Mammary epithelial cell (primary cell): Measurements from ENCODE around the gene BNC2.

Experiments
- EZH2 ChIP-seq: IDR thresholded peaks from 2 replicates; pipeline ENCODE4 v1.6.1; 2012; ENCODE audit warnings: low read length, inconsistent platforms, borderline replicate concordance
- TF ChIP-seq, protein P1 (sequence below), 2 donors: IDR thresholded peaks in 1 of 2; conservative IDR thresholded peaks in 1 of 2; 2 replicates each; pipeline ENCODE4 v1.5.1; 2011 to 2012; ENCODE audit warnings: inconsistent platforms in 2 of 2, low read length in 2 of 2, mild to moderate bottlenecking in 2 of 2, control low read depth in 1 of 2, low read depth in 1 of 2; ENCODE audit not compliant: insufficient read depth in 1 of 2; ENCODE audit errors: extremely low read depth in 1 of 2

DNA sequence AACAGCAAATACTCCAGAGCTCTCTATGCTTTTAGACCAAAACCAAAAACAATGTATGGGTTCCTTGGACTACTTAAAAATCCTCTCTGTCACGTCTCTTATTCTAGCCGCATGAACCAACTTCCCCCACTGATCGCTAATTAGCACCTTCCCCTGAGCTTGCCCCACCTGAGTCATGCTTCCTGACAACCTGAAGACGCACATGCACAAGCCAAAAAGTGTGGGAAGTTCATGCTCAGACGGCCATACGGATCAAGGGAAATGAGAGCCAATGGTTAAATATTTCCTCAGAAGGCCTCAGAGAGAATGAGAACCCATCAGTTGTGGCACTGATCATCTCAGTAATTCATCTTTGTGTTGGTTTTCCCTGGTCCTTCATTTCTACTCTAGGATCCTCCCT, 199.7 kb downstream of the BNC2 start:
- TF ChIP-seq, protein P1, sequence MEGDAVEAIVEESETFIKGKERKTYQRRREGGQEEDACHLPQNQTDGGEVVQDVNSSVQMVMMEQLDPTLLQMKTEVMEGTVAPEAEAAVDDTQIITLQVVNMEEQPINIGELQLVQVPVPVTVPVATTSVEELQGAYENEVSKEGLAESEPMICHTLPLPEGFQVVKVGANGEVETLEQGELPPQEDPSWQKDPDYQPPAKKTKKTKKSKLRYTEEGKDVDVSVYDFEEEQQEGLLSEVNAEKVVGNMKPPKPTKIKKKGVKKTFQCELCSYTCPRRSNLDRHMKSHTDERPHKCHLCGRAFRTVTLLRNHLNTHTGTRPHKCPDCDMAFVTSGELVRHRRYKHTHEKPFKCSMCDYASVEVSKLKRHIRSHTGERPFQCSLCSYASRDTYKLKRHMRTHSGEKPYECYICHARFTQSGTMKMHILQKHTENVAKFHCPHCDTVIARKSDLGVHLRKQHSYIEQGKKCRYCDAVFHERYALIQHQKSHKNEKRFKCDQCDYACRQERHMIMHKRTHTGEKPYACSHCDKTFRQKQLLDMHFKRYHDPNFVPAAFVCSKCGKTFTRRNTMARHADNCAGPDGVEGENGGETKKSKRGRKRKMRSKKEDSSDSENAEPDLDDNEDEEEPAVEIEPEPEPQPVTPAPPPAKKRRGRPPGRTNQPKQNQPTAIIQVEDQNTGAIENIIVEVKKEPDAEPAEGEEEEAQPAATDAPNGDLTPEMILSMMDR (conservative IDR thresholded peaks at IDR 0.05 in 1 of 2, IDR thresholded peaks at IDR 0.05 in 1 of 2; ENCODE audit: extremely low read depth in 1 of 2, insufficient read depth in 1 of 2, low read depth in 1 of 2, low read length in 2 of 2) = no peak
- TF ChIP-seq EZH2 = no peak
